SIG-M5 (cell line): ENCODE data around the gene GALNT13.

Source experiments
- DNase-seq: peaks from one replicate; lab custom pipeline; 2025; lab: John Stamatoyannopoulos, UW

The GALNT13 gene

DNA sequence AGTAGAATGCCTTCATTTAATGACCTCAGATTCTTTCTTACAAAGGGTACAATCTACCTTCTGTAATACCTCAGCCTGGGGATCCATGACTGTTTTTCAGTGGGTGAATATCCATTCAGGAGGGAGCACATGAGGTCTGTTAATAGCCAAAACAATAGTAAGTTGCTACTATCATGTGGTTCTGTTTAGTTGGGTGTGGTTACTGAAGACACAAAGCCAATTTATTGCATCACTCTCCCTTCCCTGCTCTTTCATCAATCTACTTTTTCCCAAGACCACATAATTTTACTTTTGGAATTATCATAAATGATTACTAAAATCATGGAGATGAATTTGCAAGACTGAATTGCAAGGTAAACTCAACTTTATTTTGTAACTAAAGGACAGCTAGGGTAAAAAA lies 254.2 kb downstream of the GALNT13 start:
- no peak for DNase-seq

- DNase-seq: no peak
These were observed 259.1 kb downstream of the GALNT13 start for GRCh38 chr2:154130821-154131220.

DNA sequence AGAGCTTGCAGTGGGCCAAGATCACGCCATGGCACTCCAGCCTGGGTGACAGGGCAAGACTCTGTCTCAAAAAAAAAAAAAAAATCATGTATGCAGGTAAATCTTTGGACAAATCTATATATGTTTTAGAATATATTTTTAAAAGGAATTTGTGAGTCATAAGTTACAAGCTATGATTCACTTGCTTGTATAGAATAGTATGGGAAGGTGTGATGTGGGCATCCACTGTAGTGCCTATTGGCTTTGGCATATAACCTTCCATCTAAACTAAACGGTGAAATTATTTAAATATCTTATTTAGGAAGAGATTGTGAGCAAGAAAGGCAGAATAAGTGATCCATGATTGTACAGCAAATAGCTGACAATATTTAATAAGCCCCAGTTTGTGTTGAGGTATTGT lies 261.1 kb downstream of the GALNT13 start:
- no peak for DNase-seq

DNA sequence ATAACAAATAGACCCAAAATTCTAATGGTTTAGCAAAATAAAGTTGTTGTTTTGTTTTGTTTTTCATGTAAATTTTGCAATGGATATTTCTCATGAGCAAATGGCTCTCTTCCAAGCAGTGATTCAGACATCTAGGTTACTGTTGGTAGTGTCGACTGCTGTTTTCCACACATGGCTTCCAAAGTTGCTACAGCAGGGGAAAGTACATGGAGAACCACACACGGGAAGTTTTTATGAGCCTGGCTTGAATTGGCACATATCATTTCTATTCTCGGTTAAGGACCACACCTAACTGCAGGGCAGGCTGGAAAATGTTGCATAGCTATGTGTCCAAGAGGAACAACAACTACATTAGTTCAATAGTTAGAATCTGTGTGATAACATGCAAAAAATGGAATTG lies 262.1 kb downstream of the GALNT13 start:
- no peak for DNase-seq

DNA sequence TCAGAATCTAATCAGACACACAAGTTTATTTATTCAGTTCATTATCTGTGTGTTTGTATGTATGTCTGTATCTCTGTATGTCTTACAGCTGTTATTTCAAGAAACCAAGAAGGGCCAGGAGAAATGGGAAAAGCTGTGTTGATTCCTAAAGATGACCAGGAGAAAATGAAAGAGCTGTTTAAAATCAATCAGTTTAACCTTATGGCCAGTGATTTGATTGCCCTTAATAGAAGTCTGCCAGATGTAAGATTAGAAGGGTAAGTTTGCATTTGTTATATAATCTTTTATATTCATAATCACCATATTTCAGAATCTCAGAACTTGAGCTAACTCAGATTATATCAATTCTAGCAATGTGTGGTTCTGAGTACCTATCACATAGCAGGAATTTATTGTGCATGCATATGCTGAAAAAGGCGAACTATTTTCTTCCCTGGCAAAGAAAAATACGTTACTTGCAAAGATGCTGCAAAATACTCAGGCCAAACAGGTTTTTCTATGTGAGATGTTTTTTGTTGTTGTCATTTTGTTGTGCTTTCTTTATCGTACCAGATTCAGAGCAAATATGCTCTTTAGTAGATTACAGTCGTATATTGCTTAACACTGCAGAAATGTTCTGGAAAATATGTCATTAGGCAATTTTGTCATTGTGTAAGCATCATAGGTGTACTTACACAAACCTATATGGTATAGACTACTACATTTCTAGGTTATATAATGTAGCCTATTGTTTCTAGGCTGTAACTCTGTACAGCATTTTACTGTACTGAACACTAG lies 268.7 kb downstream of the GALNT13 start:
- no peak for DNase-seq

GRCh38 chr2:154142480-154142879 lies 270.8 kb downstream of the GALNT13 start:
- DNase-seq: no peak

DNA sequence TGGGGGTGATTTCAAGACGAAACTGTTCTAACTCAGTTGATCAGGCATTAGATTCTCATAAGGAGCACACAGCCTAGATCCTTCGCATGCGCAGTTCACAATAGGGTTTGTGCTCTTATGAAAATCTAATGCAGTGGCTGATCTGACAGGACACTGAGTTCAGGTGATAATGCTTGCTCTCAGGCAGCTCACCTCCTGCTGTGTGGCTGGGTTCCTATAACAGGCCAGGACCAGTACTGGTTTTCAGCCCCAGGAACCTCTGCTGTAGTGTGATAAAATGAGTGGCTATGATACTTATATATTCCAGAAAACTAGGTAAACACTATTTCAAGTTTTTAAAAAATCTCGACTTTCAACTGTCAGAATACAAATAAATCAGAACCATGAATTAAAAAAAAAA lies 271.4 kb downstream of the GALNT13 start:
- no peak for DNase-seq

GRCh38 chr2:154158101-154158500 lies 286.4 kb downstream of the GALNT13 start:
- no peak for DNase-seq

GRCh38 chr2:154161286-154161685 lies 289.6 kb downstream of the GALNT13 start:
- no peak for DNase-seq

DNA sequence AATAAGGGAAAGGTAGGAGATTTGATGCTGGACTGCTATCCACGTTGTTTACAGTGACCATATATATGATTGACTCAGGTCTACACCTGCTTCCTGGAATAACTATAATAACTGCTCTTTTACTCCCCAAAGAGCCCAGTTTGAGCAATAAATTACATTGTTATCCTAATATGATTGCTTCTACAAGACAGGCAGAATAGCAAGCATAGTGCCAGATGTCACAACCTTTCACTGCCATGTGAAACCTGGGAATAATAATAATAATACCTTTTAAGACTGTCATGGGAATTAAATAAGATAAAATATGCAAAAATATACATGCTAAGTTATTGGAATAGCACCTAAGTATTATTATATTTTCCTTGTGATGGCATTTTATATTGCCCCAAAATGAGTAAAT lies 298.7 kb downstream of the GALNT13 start:
- DNase-seq: no peak

DNA sequence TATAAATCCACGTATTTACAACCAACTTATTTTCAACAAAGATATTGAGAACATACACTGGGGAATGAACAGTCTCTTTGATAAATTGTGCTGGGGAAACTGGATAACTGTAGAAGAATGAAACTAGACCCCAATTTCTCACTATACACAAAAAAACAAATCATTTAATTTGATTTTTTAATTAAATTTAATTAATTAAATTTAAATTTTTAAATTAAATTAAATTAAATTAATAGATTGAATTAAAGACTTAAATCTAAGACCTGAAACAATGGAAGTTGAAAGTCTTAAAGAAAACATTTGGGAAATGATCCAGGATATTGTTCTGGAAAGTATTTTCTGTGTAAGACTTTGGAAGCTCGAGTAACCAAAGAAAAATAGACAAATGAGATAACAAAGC lies 301.4 kb downstream of the GALNT13 start:
- DNase-seq: no peak

GRCh38 chr2:154173919-154174318 lies 302.2 kb downstream of the GALNT13 start:
- DNase-seq: no peak

DNA sequence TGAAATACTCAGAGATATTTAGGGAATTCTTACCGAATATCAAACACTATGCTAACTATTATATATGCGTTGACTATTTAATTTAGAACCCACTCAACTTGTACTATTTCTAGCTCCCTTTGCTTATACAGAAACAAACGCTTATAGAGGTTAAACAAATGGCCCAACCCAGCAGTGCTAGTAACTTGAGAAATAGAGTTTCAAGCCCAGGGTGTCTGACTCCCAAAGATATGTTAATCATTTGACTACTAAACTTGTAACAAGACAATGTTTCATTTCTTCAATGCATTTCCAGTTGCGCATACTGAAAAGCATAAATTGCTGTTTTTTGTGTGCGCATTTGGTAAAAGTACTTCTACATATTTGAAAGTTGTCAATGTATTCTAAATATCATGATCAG lies 310.3 kb downstream of the GALNT13 start:
- DNase-seq: no peak

DNA sequence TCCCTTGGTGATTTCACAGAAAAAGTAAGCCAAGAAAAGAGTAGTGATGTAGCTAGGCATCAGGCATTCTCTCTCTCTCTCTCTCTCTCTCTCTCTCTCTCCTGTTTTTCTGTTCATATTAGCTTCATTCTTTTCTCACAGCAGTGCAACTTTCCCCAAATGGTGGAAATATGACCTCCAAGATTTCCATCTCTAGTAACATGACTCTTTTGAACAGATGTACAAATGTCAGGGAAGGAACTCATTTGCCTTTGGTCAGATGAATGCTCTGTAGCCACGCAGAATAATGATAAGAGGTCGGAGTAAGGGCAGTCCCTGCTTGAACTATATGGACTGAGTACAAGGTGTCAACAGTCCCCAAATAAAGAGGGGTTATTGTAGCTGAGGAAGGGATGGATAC lies 316.2 kb downstream of the GALNT13 start:
- DNase-seq: no peak

GRCh38 chr2:154189953-154190352 lies 318.2 kb downstream of the GALNT13 start:
- no peak for DNase-seq

DNA sequence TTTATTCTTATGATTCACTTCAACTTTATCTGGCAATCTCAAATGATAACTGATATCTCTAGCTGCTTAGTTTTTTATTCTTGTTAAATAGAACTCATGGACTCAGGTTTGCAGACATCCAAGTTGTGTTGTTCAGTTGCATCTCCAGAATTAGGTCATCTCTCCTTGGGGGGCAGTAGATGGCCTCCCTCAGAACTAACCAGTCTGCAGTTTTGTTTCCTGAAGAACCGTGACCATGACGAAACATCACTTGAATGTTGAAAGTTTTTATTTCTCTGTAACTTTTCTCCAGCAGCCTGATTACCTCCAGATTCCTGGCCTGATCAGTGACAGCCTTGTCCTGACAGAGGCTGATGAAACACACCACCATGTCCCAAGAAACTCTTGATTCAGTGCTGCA lies 321.5 kb downstream of the GALNT13 start:
- DNase-seq: no peak

GRCh38 chr2:154194909-154195643 lies 323.4 kb downstream of the GALNT13 start:
- no peak for DNase-seq

GRCh38 chr2:154195644-154196195 lies 324.0 kb downstream of the GALNT13 start:
- DNase-seq: no peak

DNA sequence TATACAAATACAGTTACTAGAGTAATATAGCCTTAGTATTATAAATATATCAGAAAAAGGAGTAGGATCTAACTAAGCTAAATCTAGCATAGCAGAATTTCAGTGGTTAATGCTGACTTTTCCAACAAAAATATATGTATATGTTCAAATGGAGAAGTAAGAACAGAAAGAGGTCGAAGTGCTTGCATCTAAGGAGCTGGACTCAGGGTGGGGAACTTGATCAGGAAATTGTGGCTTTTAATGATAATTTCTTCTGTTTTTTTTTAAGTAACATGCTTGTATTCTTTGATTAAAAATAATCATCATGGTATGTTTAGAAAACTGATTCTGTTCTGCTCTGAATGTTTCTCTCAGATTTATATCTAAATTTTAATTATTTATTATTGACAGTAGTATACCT lies 327.1 kb downstream of the GALNT13 start:
- no peak for DNase-seq

GRCh38 chr2:154203206-154203605 lies 331.5 kb downstream of the GALNT13 start:
- no peak for DNase-seq

GRCh38 chr2:154203902-154204301 lies 332.2 kb downstream of the GALNT13 start:
- no peak for DNase-seq

DNA sequence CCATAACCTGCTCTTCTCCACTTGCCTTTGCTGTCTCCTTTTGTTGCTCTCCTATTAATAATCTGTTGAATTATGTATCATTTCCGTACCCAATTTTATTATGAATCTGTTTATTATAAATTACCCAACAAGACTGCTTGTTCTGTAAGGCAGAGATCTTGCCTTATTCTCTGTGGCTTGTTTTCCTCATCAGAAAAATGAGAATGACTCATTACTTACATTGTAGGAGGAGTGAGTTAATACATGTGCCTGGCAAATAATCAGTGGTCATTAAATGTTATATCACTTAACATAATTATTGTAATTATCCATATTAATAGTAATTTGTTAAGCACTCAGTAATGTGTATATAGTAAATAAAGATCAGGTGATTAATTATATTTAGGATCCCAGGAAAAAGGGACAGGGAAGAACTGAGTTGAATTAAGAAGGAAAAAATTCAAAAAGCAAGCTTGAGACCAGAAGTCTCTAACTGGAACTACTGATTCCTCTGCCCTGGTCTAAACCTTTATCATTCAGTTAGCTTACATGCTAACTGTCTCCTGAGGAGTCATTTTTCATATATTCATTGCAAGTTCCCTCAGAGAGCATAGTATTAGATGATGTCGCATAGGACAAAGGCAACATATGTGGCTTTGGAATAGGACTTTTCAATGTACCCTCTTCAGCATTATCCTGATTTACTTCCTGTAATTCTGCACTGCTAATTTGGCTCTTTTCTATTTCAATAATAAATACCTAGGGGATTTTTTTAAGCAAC lies 335.7 kb downstream of the GALNT13 start:
- no peak for DNase-seq

GRCh38 chr2:154223726-154224125 lies 352.0 kb downstream of the GALNT13 start:
- DNase-seq: no peak
